ENCODE measurements around the gene ANGPTL4.
"Not testable (repeated sequence)": the region's sequence is repeated elsewhere in the genome, so short reads cannot be mapped to it uniquely, and the experiment has no call there.

The ANGPTL4 gene

DNA sequence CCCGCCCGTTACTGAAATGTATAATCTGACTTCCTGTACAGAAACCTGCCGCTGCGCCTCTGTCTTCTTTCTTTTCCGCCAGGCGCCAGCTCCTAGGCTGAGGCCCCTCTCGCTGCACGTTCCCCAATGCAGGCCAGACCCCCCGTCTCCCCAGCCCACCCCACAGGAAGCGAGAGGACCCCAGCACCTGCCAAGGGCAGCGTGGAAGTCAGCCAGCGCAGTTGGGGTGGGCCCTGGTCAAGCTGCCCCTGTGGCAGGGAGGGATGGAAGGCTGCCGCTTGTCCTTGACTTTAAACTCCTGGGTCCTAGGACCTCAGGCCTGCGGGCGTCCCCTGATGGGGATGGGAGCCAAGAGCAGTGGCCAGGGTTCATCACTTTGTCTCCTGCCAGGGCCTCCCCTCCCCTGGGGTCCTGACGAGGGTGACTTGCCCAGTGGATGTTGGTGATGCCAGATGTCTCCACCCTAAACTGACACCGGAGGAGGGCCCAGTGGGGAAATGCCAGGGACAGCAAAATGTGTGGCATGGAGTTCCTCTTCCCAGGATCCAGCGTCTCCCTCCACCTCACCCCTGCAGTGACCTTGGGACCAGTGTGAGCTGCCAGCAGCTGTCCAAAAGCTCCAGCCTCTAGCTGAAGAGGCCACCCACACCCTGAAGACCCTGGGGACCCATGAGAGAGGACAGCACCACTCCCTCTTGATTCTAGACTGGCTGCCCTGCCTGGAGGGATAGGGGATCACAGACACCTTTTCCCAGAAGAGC, 40.6 kb downstream of the ANGPTL4 start:
- in situ Hi-C loops (cut with HindIII; ENCODE audit: low sequenced_read_pairs), result no loop called here

DNA sequence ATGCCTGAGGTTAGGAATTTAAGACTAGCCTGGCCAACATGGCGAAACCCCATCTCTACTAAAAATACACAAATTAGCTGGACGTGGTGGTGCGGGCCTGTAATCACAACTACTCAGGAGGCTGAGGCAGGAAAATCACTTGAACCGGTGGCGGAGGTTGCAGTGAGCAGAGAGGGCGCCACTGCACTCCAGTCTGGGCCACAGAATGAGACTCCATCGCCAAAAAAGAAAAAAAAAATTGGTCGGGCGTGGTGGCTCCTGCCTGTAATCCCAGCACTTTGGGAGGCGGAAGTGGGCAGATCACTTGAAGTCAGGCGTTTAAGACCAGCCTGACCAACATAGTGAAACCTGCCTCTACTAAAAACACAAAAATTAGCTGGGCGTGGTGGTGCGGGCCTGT, 46.8 kb downstream of the ANGPTL4 start:
- in situ Hi-C loops (cut with HindIII; ENCODE audit: low sequenced_read_pairs), result not testable (repeated sequence)

DNA sequence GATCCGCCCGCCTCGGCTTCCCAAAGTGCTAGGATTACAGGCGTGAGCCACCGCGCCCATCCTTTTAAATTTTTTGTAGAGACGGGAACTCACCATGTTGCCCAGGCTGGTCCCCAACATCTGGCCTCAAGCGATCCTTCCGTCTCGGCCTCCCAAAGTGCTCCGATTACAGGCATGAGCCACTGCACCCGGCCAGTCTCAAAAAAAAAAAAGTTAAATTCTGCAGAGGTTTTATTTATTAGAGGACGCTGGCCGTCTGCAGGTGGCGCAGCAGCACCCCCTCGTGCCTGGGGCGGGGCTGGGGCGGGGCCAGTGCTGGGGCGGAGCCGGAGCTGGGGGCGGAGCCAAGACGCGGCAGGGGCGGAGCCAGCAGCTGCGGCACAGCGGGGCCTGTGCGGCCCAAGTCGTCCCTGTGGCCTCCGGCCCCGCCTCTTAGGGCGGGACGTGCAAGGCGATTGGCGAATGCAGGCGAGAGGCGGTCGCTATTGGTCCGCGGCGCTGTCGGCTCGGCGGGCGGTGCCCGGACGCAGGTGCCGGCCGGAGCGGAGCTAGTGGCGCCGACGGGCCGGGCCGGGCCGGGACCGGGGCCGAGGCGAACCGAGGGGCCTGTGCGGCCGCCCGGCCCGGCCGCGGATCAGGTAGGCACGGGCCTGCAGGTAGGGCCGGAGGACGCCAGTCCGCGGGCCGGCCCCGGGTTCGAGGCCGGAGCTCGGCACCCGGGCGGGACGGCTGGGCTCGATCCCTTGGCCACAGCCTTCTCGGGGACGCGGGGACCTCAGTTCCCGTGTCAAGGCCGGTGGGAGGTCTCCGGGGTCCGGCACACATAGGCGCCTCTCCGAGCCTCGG, 49.1 kb downstream of the ANGPTL4 start, which contains the start of gene MARCHF2:
Gene MARCHF2 (plus strand): TSS at position 523 of the 846 bp plus-strand sequence. CDS start 8,536 bp downstream, outside the sequence.
- in situ Hi-C loops (cut with HindIII; ENCODE audit: low sequenced_read_pairs), result no loop called here

DNA sequence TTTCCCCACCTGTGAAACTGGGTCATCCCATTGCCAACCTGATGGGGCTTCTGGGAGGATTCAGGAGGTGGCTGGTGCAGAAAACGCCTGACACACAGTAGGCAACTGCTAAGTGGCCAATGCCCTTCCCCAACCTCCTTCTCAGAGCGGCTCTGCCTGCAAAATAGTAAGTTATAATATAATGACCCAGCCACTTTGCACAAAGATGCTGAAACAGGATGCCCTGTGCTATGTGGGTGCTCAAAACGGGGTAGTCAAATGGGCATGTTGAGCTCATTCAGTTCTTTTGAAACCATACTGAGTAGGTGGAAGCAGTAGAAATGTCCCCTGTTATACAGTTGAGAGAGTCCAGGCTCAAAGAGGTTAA, 49.7 kb downstream of the ANGPTL4 start:
- in situ Hi-C loops (cut with HindIII; ENCODE audit: low sequenced_read_pairs), result no loop called here

DNA sequence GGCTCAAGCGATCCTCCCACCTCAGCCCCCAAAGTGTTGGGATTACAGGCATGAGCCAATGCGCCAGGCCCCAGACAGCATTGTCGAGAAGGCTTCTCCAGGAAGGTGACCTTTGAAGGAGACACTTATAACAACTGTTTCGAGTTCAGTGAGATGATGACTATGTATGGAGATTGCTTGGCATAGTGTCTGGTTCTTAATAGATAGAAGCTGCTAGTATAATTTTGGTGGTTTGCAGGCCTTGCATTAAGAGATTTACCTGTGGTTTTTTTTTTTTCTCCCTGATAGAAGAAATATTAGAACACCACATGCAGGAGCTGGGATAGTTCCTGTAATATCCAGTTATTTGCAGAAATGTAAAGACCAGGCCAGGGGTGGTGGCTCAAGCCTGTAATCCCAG, 52.8 kb downstream of the ANGPTL4 start:
- in situ Hi-C loops (cut with HindIII; ENCODE audit: low sequenced_read_pairs), result no loop called here

DNA sequence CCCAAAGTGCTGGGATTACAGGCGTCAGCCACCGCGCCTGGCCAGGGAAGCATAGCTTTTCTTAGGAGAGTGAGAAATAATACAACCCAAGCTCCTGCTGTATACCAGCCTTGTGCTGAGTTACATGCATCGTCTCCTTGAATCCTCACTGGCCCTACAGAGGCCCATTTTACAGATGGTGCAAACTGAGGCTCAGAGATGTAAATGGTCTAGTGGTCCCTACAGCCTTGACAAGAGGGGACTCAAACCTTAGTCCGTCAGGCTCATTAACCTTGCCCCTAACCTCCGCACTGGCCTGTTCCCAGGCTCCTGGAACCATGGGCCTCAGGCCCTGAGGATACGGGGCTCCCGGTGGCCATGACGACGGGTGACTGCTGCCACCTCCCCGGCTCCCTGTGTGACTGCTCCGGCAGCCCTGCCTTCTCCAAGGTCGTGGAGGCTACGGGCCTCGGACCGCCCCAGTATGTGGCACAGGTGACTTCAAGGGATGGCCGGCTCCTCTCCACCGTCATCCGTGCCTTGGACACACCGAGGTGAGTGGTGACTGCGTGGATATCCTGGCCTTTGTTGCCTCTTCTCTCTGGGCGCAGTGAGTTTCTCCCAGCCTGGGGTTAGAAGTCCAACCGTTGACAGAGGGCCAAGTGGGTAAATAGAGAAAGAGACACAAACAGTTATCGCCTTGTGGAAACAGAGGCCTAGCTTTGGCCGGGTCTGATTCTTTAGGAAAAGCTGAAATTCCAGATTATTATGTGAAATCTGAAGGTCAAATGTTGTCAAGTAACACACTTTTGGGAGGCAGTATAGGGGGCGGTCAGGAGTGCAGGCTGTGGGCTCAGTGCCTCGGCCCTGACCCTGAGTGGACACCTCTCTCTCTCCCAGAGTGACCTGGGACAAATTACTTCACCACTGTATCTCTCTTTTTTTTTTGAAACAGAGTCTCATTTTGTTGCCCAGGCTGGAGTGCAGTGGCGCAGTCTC, 57.8 kb downstream of the ANGPTL4 start:
- in situ Hi-C loops (cut with HindIII; ENCODE audit: low sequenced_read_pairs), result no loop called here

DNA sequence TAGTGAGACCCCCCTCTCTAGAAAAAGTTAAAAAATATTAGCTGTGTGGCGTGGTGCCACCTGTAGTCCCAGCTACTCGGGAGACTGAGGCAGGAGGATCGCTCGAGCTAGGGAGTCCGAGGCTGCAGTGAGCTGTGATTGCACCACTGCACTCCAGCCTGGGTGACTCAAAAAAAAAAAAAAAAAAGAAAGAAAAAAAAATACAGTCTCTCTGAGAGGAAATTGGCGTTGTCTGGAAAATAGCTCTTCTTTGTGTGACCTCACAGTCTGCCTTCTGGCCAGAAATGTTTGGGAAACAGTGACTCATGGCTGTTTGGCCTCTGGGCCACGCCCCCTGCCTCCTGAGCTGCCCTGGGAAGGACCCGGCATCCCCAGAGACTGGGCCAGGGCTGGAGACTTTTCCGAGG, 59.9 kb downstream of the ANGPTL4 start:
- in situ Hi-C loops (cut with HindIII; ENCODE audit: low sequenced_read_pairs), result no loop called here

Data from DLD1 (cell line).